H9 (cell line): ENCODE measurements around the gene SRP72. TPM values are rescaled to one million over a fixed set of nuclear protein-coding genes. Genes with fewer than 3 reads are reported as not detected.

Source experiments
- DNase-seq: peaks from one replicate; pipeline ENCODE4 v3.0.0-alpha.2; 2017
- H2AFZ ChIP-seq: one replicate; pipeline ENCODE4 v1.6.1; 2013; ENCODE audit warnings: mild to moderate bottlenecking, low read length, control low read depth, moderate library complexity
- H2AK5ac ChIP-seq: 2 replicates; pipeline ENCODE4 v1.6.1; 2013; ENCODE audit warnings: low read length, control low read depth, mixed read lengths; ENCODE audit not compliant: insufficient read length
- H2BK120ac ChIP-seq: one replicate; pipeline ENCODE4 v1.6.1; 2013; ENCODE audit warnings: low read depth, mild to moderate bottlenecking, low read length, control low read depth, inconsistent platforms; ENCODE audit not compliant: poor library complexity, severe bottlenecking
- H2BK12ac ChIP-seq: 2 replicates; pipeline ENCODE4 v1.6.1; 2013; ENCODE audit warnings: low read length, control low read depth, mixed read lengths, low read depth; ENCODE audit not compliant: insufficient read length
- H2BK15ac ChIP-seq: 2 replicates; pipeline ENCODE4 v1.6.1; 2013; ENCODE audit warnings: low read depth, low read length, control low read depth
- H2BK20ac ChIP-seq: one replicate; pipeline ENCODE4 v1.6.1; 2013; ENCODE audit warnings: low read depth, mild to moderate bottlenecking, low read length, control low read depth, inconsistent platforms; ENCODE audit not compliant: poor library complexity, severe bottlenecking
- H2BK5ac ChIP-seq: 2 replicates; pipeline ENCODE4 v1.6.1; 2013; ENCODE audit warnings: low read length, control low read depth, mixed read lengths; ENCODE audit not compliant: insufficient read length
- H3K14ac ChIP-seq: 2 replicates; pipeline ENCODE4 v1.6.1; 2013; ENCODE audit warnings: low read length, control low read depth; ENCODE audit not compliant: insufficient read depth
- H3K18ac ChIP-seq: 2 replicates; pipeline ENCODE4 v1.6.1; 2013; ENCODE audit warnings: low read depth, mild to moderate bottlenecking, mixed read lengths, low read length, control low read depth; ENCODE audit not compliant: insufficient read length
- H3K23ac ChIP-seq: 2 replicates; pipeline ENCODE4 v1.6.1; 2013; ENCODE audit warnings: low read length, control low read depth, mixed read lengths, low read depth; ENCODE audit not compliant: insufficient read length
- H3K23me2 ChIP-seq: 2 replicates; pipeline ENCODE4 v1.6.1; 2013; ENCODE audit warnings: low read depth, mild to moderate bottlenecking, mixed read lengths, low read length, control low read depth; ENCODE audit not compliant: insufficient read length, poor library complexity, severe bottlenecking
- H3K27ac ChIP-seq: 2 replicates; pipeline ENCODE4 v1.5.1; 2013; ENCODE audit warnings: low read length, control low read depth, mixed read lengths, low read depth; ENCODE audit not compliant: insufficient read length
- H3K27me3 ChIP-seq: 2 replicates; pipeline ENCODE4 v1.6.1; 2013; ENCODE audit warnings: low read length, control low read depth, inconsistent platforms; ENCODE audit not compliant: insufficient read depth
- H3K4ac ChIP-seq: 2 replicates; pipeline ENCODE4 v1.6.1; 2013; ENCODE audit warnings: low read depth, mild to moderate bottlenecking, control low read depth, inconsistent platforms, low read length, moderate library complexity
- H3K4me1 ChIP-seq: 2 replicates; pipeline ENCODE4 v1.6.1; 2013; ENCODE audit warnings: low read length, control low read depth, inconsistent platforms; ENCODE audit not compliant: insufficient read depth
- H3K4me2 ChIP-seq: 2 replicates; pipeline ENCODE4 v1.6.1; 2013; ENCODE audit warnings: low read length, control low read depth, mixed read lengths; ENCODE audit not compliant: insufficient read length, insufficient read depth
- H3K56ac ChIP-seq: 2 replicates; pipeline ENCODE4 v1.6.1; 2013; ENCODE audit warnings: low read depth, mild to moderate bottlenecking, mixed read lengths, low read length, control low read depth; ENCODE audit not compliant: insufficient read length
- H3K79me1 ChIP-seq: 2 replicates; pipeline ENCODE4 v1.6.1; 2013; ENCODE audit warnings: low read depth, mild to moderate bottlenecking, moderate library complexity, low read length, control low read depth, inconsistent platforms; ENCODE audit not compliant: insufficient read depth, poor library complexity, severe bottlenecking
- H3K79me2 ChIP-seq: 2 replicates; pipeline ENCODE4 v1.6.1; 2013; ENCODE audit warnings: low read length, control low read depth, inconsistent platforms; ENCODE audit not compliant: insufficient read depth
- H3K9ac ChIP-seq: 2 replicates; pipeline ENCODE4 v1.6.1; 2013; ENCODE audit warnings: low read length, control low read depth, mixed read lengths; ENCODE audit not compliant: insufficient read length; ENCODE audit errors: extremely low read depth
- H3K9me3 ChIP-seq: one replicate; pipeline ENCODE4 v1.6.1; 2013; ENCODE audit warnings: low read depth, low read length, inconsistent platforms; ENCODE audit not compliant: control insufficient read depth
- H3T11ph ChIP-seq: one replicate; pipeline ENCODE4 v1.6.1; 2013; ENCODE audit warnings: mild to moderate bottlenecking, low read length, control low read depth, inconsistent platforms
- H4K20me1 ChIP-seq: one replicate; pipeline ENCODE4 v1.6.1; 2013; ENCODE audit not compliant: control insufficient read depth, insufficient read length, insufficient read depth
- H4K5ac ChIP-seq: 2 replicates; pipeline ENCODE4 v1.6.1; 2013; ENCODE audit warnings: low read depth, mild to moderate bottlenecking, mixed read lengths, low read length, control low read depth; ENCODE audit not compliant: insufficient read length
- H4K8ac ChIP-seq: replicated peaks from 2 replicates; pipeline ENCODE4 v1.6.1; 2013; ENCODE audit warnings: low read length, control low read depth, mixed read lengths, low read depth; ENCODE audit not compliant: insufficient read length
- H4K91ac ChIP-seq: 2 replicates; pipeline ENCODE4 v1.6.1; 2013; ENCODE audit warnings: low read depth, mild to moderate bottlenecking, moderate library complexity, mixed read lengths, low read length, control low read depth; ENCODE audit not compliant: insufficient read length
- H3K27ac Mint-ChIP-seq, 3 experiments: 2 replicates in 2 of 3; 3 replicates in 1 of 3; pipeline ENCODE4 v1.8.0; 2020 to 2021; ENCODE audit warnings: mixed read lengths in 3 of 3, mild to moderate bottlenecking in 1 of 3, moderate library complexity in 1 of 3
- H3K27me3 Mint-ChIP-seq: 2 replicates; pipeline ENCODE4 v1.8.0; 2021; ENCODE audit warnings: low read depth, mild to moderate bottlenecking, moderate library complexity, mixed read lengths
- H3K36me3 Mint-ChIP-seq, 3 experiments: 2 replicates in 2 of 3; 3 replicates in 1 of 3; pipeline ENCODE4 v1.8.0; 2020 to 2021; ENCODE audit warnings: low read depth in 3 of 3, mixed read lengths in 3 of 3; ENCODE audit not compliant: insufficient read depth in 1 of 3
- H3K4me1 Mint-ChIP-seq, 2 experiments: 2 replicates each; pipeline ENCODE4 v1.8.0; 2020; ENCODE audit warnings: mixed read lengths in 2 of 2
- H3K4me3 Mint-ChIP-seq, 2 experiments: 2 replicates in 1 of 2; 3 replicates in 1 of 2; pipeline ENCODE4 v1.8.0; 2020 to 2021; ENCODE audit warnings: mild to moderate bottlenecking in 2 of 2, mixed read lengths in 2 of 2, moderate library complexity in 1 of 2
- H3K9me3 Mint-ChIP-seq, 2 experiments: 2 replicates in 1 of 2; 3 replicates in 1 of 2; pipeline ENCODE4 v1.8.0; 2020; ENCODE audit warnings: mild to moderate bottlenecking in 2 of 2, mixed read lengths in 2 of 2, moderate library complexity in 1 of 2
- WGBS: extraction: QIAGEN DNeasy Blood & Tissue Kit; methylation state at CpG from one replicate; pipeline ENCODE4 v1.1.7; 2013; ENCODE audit warnings: missing lambda C conversion rate, low lambda C conversion rate, mixed read lengths; ENCODE audit not compliant: insufficient read length; ENCODE audit errors: extremely low coverage; 5-methylcytosine and 5-hydroxymethylcytosine counted together
- total RNA-seq: library from RNA; stranded (reverse); gene quantifications from 2 replicates; pipeline ENCODE4 v1.2.1, GENCODE V29; 2021
- TF ChIP-seq, protein P1 (sequence below): fragments of 200-600 bp; sonication (generic); conservative IDR thresholded peaks from 3 replicates; pipeline ENCODE4 v1.8.0; 2021; ENCODE audit warnings: antibody characterized with exemption, mild to moderate bottlenecking

Gene SRP72
- total RNA-seq, 1 experiment from 2014 or later = 141 TPM

DNA sequence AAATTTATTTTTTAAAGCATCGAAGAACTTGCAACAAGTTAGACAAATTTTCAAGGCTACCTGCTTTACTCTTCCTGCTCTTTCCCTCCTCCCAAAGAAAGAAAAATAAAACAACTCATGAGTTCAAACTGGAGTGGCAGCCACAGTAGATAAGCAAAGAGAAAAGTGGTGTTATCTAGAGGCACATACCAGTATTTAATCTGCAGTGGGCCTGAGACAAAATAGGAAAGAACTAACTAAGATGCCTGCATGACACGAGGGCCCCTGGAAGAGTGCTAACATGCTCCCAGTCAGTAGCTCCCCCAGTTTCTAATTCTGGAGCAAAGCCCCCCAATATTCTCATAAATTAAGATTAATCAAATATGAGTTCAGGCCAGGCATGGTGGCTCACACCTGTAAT lies 46.1 kb downstream of the SRP72 start:
- no peak for DNase-seq
- Mint-ChIP-seq H3K4me3 (no peak overlapping the region), H3K36me3 (no peaks in the 10 kb centered on the region), H3K4me1 (no peaks in the 10 kb centered on the region), H3K27ac (no peak overlapping the region), H3K27me3 (peaks cover 5% of the 10 kb centered on the region), H3K9me3 (no peaks in the 10 kb centered on the region)
- Histone ChIP-seq H4K8ac (no peak overlapping the region), H3K9ac (no peak overlapping the region), H3K27me3 (no peaks in the 10 kb centered on the region), H3K23me2 (no peaks in the 10 kb centered on the region), H4K20me1 (no peaks in the 10 kb centered on the region), H2AFZ (no peak overlapping the region), H3K23ac (no peak overlapping the region), H4K5ac (no peak overlapping the region), H4K91ac (no peak overlapping the region), H3K4ac (no peak overlapping the region), H3K9me3 (no peaks in the 10 kb centered on the region), H2BK120ac (no peak overlapping the region), H2BK15ac (no peak overlapping the region), H3K4me2 (no peak overlapping the region), H3K79me1 (no peaks in the 10 kb centered on the region), H2AK5ac (no peak overlapping the region), H2BK12ac (no peak overlapping the region), H3K27ac (no peak overlapping the region), H3K18ac (no peak overlapping the region), H3K56ac (no peak overlapping the region), H2BK20ac (no peak overlapping the region), H3K4me1 (no peaks in the 10 kb centered on the region), H3K14ac (no peak overlapping the region), H2BK5ac (no peak overlapping the region), H3K79me2 (no peaks in the 10 kb centered on the region), H3T11ph (no peak overlapping the region)
- TF ChIP-seq, protein P1, sequence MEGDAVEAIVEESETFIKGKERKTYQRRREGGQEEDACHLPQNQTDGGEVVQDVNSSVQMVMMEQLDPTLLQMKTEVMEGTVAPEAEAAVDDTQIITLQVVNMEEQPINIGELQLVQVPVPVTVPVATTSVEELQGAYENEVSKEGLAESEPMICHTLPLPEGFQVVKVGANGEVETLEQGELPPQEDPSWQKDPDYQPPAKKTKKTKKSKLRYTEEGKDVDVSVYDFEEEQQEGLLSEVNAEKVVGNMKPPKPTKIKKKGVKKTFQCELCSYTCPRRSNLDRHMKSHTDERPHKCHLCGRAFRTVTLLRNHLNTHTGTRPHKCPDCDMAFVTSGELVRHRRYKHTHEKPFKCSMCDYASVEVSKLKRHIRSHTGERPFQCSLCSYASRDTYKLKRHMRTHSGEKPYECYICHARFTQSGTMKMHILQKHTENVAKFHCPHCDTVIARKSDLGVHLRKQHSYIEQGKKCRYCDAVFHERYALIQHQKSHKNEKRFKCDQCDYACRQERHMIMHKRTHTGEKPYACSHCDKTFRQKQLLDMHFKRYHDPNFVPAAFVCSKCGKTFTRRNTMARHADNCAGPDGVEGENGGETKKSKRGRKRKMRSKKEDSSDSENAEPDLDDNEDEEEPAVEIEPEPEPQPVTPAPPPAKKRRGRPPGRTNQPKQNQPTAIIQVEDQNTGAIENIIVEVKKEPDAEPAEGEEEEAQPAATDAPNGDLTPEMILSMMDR = no peak
- no CpG with 5 or more reads among the region's 2 CpGs for WGBS
